Activated naive CD4-positive, alpha-beta T cell treated with anti-CD3 and anti-CD28 coated beads, Interleukin-2, amount 50 U/mL, for 72 hours (primary cell): ENCODE measurements around the gene ATXN7L1. TPM values are rescaled to one million over a fixed set of nuclear protein-coding genes. Genes with fewer than 3 reads are reported as not detected.

Source experiments
- ATAC-seq, 2 donors: fragments of 150-1000 bp; cut with Tn5 transposase; 2 replicates each; pipeline ENCODE4 v1.10.0; 2021; ENCODE audit warnings: mild to moderate bottlenecking in 2 of 2, moderate library complexity in 2 of 2
- DNase-seq, 2 donors: peaks; one replicate each; pipeline ENCODE4 v3.0.0; 2021 to 2022; ENCODE audit warnings: low spot score in 2 of 2
- H3K27ac Mint-ChIP-seq, 2 donors: one replicate each; pipeline ENCODE4 v1.8.0; 2022; ENCODE audit warnings: mild to moderate bottlenecking in 2 of 2, mixed read lengths in 2 of 2
- H3K36me3 Mint-ChIP-seq, 2 donors: one replicate each; pipeline ENCODE4 v1.8.0; 2022; ENCODE audit warnings: mixed read lengths in 2 of 2
- H3K9me3 Mint-ChIP-seq, 2 donors: one replicate each; pipeline ENCODE4 v1.8.0; 2022; ENCODE audit warnings: mixed read lengths in 2 of 2
- total RNA-seq, 2 donors: library from RNA; stranded (reverse); gene quantifications; one replicate each; pipeline ENCODE4 v1.2.3, GENCODE V29; 2022

Gene ATXN7L1
- total RNA-seq, 2 donors from 2014 or later = 7.3 to 10.8 TPM

DNA sequence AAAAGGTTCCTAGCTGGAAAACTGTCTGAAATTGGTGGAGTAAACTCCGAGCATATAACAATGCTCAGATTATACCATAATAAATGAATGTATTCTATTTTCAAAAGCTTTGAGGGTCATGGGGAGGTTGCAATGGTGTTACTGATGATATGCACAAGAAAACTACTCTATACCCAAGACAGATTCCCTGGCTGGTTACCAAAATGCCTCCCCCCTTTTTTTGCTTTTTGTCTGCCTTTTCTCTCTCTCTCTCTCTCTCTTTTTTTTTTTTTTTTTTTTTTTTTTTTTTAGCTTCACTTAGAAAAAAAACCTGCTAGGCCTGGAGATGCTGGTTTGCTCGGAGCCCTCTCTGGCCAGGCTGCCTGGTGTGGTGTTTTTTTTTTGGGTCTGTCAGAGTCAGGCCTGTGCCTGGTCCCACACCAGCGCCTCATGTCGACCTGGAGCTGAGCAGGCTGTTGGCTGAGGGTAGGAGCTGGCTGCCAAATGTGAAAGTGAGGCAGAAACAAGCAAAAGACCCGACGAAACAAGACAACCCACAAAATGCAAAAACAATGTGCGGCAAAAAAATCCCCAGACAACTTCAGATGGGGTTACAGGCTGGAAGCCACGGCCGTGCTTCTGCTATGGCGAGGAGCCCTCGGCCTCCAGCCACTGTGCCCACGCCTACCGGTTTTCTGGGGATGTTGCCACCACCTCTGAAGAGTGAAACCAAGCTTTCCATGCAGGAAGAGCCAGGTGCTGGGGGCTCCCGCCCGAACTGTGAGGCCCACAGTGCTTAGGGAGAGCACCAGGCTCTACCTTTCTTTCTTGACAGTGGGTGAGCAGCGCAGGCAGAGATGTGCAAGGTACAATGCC, 235.2 kb downstream of the ATXN7L1 start:
- Mint-ChIP-seq H3K27ac (peak overlapping the region in 1 of 2 donors; percentile 60), H3K36me3 (peaks cover 0 to 5% of the 10 kb centered on the region in 2 donors), H3K9me3 (no peaks in the 10 kb centered on the region)
- DNase-seq (no peak), ATAC-seq (no peak)

DNA sequence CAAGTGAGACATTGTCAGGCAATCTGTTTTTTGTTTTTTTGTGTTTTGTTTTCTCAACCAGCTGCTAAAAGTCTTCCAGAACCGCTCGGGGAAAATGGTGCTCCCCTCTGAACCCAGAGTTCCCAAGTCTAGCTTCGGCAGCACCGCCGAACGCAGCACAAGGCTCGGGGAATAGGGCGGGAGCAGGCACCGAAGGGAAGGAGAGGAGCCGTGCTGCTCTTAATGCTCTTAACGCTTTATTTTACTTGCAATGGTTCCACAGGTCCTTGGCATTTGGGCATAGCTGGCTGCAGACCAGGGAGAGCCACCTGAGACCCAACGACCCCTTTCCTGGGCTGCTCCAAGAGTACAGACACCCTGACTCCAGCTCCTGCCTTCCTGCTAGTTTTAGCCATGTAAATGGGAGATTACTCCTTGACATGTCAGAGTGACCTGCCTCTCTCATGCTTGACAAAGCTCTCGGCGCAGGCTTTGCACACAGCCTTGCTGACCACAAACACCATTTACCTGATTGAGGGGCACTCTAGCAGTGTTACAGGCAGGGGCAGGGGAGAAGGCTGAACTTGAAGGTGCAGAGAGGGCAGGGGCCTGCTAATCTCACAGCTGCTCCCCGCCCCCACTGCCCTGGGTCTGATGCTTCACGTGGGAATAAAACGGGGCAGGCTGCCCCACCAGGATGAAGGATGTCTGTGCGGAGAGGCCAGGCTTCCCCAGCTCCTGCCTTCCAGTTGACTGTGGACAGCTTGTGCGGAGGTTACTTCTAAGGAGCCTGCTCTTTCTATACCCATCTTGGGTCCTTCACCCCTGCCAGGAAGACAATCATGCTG, 236.5 kb downstream of the ATXN7L1 start:
- DNase-seq = no peak
- Mint-ChIP-seq H3K9me3 (no peaks in the 10 kb centered on the region), H3K36me3 (peaks cover 0 to 5% of the 10 kb centered on the region in 2 donors), H3K27ac (peak overlapping the region in 1 of 2 donors; percentile 77)
- ATAC-seq = no peak

DNA sequence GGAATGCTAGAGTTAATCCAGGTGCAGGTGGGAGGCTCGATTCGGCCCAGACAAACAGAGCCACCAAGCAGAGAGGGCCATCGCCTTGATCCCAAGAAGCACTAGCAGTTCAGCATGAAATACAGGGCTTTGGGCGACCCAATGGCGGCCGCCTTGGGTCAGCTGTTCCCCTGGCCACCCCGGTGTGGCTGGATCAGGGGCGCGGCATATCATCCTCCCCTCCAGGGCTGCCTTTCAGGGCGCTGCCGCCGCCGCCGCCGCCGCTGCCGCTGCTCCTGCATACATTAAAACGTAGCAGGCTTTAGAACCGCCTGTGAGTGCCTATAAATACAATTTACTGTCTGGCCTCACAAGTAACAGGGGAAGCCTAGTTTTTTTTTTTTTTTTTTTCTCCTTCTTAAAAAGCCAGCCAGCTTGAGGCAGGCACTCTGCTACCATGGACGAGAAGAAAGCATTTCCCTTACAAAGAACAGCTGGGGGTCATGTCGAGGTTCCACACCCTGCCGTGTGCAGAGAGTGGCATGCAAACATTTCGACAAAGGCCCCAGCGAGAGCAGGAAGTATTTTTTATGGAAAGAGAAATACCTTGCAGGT, 237.4 kb downstream of the ATXN7L1 start:
- H3K36me3 Mint-ChIP-seq = peaks cover 0 to 5% of the 10 kb centered on the region in 2 donors
- no peak overlapping the region for H3K27ac Mint-ChIP-seq
- ATAC-seq = no peak
- no peaks in the 10 kb centered on the region for H3K9me3 Mint-ChIP-seq
- DNase-seq = no peak

DNA sequence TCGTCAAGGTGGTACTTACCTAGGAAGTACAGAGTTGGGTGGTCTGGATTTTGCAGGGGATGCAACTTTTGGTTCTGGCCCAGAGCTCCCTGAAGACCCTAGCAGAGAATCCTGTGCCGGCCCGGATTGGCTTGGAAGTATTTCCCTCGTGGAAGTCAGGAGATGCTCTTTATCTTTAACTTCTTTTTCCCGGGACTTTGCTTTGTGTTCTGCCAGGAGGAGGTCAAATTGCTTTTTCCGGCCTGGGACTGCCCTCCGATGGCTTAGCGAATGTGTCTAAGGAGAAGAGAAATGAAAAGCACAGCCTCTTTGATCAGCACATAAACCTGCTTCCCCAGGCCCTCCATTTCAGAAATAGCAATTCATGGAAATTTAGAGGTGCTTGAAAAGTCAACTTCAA, 238.1 kb downstream of the ATXN7L1 start:
- ATAC-seq (no peak), DNase-seq (no peak)
- Mint-ChIP-seq H3K36me3 (peaks cover 0 to 5% of the 10 kb centered on the region in 2 donors), H3K9me3 (no peaks in the 10 kb centered on the region), H3K27ac (no peak overlapping the region)

DNA sequence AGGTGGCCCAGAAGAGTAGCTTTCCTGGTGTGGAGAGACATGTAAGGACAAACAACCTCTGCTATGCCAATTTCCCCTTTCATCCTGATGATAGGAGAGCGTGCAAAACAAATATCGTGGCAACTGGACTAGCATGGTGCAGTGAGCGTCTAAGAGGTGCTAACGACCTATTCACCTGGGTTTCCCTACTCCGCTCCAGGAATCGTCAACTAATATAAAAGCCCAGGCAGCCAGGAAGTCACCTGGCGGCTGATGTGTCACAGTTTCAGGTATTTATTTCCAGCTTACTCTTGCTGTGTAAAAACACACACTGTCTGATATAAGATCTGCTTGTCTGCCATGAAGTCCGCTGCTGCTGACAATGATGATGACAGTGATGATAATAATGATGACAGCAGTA, 238.6 kb downstream of the ATXN7L1 start:
- Mint-ChIP-seq H3K36me3 (peaks cover 0 to 2% of the 10 kb centered on the region in 2 donors), H3K27ac (no peak overlapping the region), H3K9me3 (no peaks in the 10 kb centered on the region)
- DNase-seq (no peak), ATAC-seq (no peak)

DNA sequence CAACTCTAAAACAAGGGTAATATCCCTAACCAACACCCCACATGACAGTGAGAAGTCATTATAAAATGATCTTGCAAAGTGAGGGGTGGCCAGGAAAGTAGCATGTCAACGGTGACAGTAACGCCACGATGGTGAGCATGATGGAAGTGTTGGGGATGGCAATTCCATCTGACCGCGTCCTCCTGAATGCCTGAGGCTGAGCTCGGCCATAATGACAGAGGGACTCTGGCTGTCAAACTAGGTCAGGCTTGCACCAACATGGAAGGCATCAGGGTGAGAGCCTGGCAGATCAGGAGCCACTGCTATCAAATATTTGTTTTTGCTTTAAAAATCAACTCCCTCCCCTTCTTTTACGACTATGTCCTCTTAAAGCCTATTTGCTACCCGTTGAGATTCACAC, 239.4 kb downstream of the ATXN7L1 start:
- DNase-seq (no peak), ATAC-seq (no peak)
- H3K9me3 Mint-ChIP-seq = no peaks in the 10 kb centered on the region
- H3K36me3 Mint-ChIP-seq = peaks cover 0 to 3% of the 10 kb centered on the region in 2 donors
- H3K27ac Mint-ChIP-seq = no peak overlapping the region

DNA sequence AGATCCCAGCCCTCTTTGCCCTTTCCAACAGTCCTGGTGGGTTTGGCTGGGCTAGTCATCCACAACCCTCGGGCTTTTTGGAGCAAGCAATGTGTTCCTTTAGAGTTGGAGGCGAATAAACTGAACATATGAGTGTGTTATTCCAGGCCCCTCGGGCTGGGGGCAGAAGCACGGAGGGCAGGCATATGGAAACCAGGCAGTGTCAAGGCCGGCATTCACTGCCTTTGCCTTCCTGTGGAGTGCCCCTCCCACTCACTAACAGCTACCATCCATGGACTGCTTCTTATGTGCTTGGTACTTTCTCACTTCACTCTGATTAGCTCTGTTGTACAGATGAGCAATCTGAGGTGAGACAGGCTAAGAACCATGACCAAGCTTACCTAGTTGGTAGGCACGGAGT, 241.2 kb downstream of the ATXN7L1 start:
- Mint-ChIP-seq H3K9me3 (no peaks in the 10 kb centered on the region), H3K36me3 (peaks cover 0 to 7% of the 10 kb centered on the region in 2 donors), H3K27ac (no peak overlapping the region)
- DNase-seq (peak in 1 of 2 donors; percentile 21), ATAC-seq (no peak)

DNA sequence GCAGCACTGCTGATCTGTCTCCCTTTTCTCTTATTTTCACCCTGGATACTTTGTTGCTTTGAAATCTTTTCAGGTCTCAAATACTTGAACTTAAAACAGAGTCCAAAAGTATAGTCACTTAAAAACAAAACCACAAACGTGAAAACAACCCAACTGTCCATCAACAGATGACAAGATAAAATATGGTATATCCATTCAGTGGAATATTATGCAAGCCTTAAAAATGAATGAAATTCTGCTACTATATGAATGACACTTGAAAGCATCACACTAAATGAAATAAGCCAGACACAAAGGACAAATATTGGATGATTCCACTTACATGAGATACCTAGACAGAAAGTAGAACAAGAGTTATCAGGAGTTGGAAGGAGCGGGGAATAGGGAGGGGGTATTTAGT, 250.4 kb downstream of the ATXN7L1 start:
- ATAC-seq = no peak

DNA sequence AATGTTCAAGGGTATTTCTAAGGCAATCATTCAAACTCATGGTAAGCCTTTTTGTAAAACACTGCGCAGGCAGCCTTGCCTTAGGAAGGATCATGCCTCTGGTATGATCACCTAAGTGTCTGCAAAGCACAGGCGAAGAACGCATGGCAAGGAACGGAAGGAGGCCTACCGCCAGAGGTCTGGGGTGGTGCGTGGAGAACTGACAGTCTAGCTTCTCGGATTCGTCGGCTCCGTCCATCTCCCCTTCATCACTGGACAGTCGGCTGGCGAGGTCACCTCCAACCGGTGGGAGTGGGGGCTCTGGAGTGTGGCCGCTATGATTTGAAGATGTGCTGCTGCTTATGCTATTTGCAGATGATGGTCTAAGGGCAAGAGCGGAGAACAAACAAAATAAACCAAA, 252.5 kb downstream of the ATXN7L1 start:
- peaks cover 0 to 11% of the 10 kb centered on the region in 2 donors for H3K9me3 Mint-ChIP-seq
- DNase-seq = no peak
- no peak for ATAC-seq
- peaks cover 15 to 20% of the 10 kb centered on the region in 2 donors for H3K36me3 Mint-ChIP-seq
- H3K27ac Mint-ChIP-seq = peak overlapping the region; percentile 33 to 86

More for the DNA sequence above, 250.4 kb downstream of the ATXN7L1 start:
- DNase-seq = no peak
- Mint-ChIP-seq H3K9me3 (peaks cover 0 to 11% of the 10 kb centered on the region in 2 donors), H3K36me3 (peaks cover 15 to 20% of the 10 kb centered on the region in 2 donors), H3K27ac (no peak overlapping the region)

DNA sequence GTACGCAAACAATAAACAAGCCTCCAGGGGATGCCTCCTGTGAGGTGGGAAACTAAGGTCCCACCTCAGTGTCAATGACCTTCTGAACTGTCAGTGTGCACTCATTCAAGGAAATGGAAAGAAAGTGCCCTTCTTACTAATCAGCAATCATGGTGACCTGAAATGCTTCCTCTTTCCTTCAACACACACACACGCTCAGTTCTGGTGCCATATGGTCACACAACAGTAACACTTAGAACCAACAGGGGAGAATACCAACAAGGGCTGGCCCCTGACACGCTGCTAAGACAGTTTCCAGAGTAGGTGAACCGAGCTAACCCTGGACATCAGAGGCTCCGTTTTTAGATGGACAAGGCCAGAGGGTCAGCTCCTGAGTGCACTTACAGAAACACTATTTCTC, 253.0 kb downstream of the ATXN7L1 start:
- Mint-ChIP-seq H3K9me3 (peaks cover 0 to 11% of the 10 kb centered on the region in 2 donors), H3K27ac (peak overlapping the region in 1 of 2 donors; percentile 86), H3K36me3 (peaks cover 15 to 20% of the 10 kb centered on the region in 2 donors)
- DNase-seq (no peak), ATAC-seq (no peak)

DNA sequence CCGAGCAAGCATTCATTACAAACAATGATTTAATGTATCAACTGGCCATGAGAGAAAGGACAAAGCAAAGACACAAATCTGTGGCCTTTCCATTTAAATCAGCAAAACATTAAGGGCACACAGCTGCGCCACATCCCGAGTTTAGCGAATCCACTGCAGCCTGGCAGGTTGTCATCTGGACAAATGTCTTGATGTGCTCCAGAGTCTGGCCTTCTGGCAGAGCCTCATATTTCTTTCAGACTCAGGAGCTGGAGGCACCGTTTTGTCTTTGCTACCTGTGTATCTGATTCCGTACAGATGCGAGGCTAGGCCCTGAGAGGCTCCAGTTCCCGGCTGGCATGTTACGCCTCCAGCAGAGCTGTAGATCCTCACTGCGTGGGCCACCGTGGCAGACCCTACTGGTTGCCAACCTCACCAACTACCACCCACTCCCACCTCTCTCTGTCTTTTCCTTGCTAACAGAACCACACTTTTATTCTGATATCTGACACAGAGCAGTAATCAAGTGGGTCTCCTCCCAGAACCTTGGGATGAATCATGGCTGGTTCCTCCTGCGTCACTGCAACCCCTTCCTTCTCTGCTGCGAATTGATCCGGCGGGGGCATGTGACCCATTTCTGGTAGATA, 254.2 kb downstream of the ATXN7L1 start:
- Mint-ChIP-seq H3K36me3 (peaks cover 15 to 20% of the 10 kb centered on the region in 2 donors), H3K27ac (peak overlapping the region in 1 of 2 donors; percentile 45), H3K9me3 (peaks cover 0 to 11% of the 10 kb centered on the region in 2 donors)
- no peak for ATAC-seq
- DNase-seq = no peak

DNA sequence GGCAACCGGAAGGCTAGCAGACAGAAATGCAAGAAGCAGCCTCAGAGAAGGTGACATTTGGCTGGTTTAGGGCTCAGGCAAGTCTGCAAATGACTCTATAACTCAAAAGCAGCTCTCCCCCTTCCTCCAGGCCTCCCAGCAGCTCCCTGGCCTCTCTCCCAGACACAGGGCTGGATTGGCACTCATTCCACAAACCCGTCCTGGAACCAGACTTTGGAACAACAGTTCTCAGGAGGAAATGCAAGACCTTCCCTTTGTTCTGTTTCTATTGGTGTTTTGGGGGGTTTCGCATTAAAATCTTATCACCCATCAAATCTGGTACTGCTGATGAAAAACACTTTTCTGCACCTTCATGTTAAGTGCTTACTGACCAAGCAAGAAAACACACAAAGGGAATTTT, 254.8 kb downstream of the ATXN7L1 start:
- H3K27ac Mint-ChIP-seq = no peak overlapping the region
- ATAC-seq (no peak), DNase-seq (no peak)
- peaks cover 12 to 17% of the 10 kb centered on the region in 2 donors for H3K36me3 Mint-ChIP-seq
- H3K9me3 Mint-ChIP-seq = peaks cover 0 to 8% of the 10 kb centered on the region in 2 donors

DNA sequence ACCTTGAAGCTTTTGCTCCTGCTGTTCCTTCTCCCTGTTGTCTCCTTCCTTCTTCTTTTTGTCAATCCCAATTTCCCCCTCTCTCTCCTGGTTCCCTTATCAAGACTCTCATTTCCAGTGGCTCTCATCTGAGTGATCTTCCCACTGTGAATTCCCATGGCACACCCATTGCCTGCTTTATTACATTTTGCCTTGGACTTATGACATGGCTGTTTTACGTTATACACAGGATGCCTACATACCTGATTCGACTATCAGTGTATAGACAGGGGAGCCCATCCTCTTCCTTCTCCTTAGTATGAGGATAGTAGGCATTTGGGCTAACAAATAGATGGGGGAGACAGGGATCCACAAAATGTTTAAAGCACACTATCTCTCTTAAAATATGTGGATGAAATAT, 255.2 kb downstream of the ATXN7L1 start:
- ATAC-seq (no peak), DNase-seq (no peak)
- H3K9me3 Mint-ChIP-seq = peaks cover 0 to 4% of the 10 kb centered on the region in 2 donors
- H3K36me3 Mint-ChIP-seq = peaks cover 8 to 13% of the 10 kb centered on the region in 2 donors
- no peak overlapping the region for H3K27ac Mint-ChIP-seq

DNA sequence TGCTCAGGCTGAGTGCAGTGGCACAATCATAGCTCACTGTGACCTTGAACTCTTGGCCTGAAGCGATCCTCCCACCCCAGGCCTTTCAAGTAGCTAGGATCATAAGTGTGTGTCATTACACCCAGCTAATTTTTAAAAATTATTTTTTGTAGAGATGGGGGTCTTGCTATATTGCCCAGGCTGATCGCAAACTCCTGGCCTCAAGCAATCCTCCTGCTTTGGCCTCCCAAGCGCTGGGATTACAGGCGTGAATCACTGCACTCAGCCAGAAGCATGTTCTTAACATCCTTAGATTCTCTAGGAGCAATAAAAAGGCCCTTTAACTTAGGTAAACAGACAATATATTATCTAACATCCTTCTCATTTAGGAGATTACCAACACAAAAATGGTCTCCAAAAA, 256.8 kb downstream of the ATXN7L1 start:
- Mint-ChIP-seq H3K9me3 (no peaks in the 10 kb centered on the region), H3K27ac (no peak overlapping the region), H3K36me3 (peaks cover 0 to 8% of the 10 kb centered on the region in 2 donors)
- DNase-seq (no peak), ATAC-seq (no peak)

DNA sequence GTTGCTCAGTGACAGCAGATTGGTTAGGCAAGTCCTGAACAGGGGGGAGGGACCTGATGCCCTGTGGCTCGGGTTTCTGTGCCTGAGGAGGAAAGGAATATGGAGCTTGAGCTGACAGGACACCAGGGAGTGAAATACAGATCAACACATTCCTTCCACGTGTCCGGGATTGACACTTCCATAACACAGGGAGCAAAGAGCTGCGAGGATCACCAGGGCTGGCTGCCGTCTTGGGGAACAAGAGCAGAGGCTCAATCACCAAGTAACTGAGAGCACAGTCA, 258.4 kb downstream of the ATXN7L1 start:
- Mint-ChIP-seq H3K27ac (no peak overlapping the region), H3K9me3 (no peaks in the 10 kb centered on the region), H3K36me3 (peaks cover 0 to 9% of the 10 kb centered on the region in 2 donors)
- ATAC-seq (no peak), DNase-seq (no peak)

DNA sequence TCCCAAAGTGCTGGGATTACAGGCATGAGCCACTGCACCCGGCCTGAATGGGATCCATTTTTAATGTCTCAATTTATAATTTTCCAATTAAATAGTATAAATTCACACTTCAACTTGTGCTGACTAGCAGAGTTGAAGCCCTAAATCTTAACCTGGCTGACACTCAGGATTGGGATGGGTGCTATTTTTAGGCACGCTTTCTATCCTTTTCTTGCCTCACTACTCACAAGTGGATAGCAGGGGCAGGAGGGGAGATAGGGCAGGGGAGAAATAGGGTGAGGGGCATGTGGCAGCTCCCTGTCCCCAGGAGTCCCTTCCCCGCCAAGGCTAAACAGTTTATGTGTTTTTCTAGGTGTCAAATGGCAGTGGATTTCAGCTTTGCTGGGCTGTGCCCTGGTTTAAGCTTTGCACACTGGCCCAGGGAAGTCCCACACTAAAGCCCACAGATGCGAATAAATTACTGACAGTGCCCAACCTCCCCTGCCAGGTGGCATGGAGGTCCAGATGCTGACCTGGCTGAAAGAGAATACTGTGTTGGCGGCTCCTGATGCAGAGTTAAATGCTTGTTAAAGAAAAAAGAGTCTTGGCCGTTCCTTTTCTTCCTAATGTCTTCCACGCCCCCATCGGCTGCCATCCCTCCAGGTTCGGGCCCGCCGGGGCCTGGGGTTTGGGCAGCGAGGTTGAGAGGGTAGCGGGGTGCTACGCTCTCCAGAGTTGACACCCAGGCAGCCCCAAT, 259.0 kb downstream of the ATXN7L1 start:
- no peak for ATAC-seq
- Mint-ChIP-seq H3K36me3 (peaks cover 0 to 9% of the 10 kb centered on the region in 2 donors), H3K27ac (no peak overlapping the region), H3K9me3 (no peaks in the 10 kb centered on the region)
- no peak for DNase-seq
